ENCODE results near the gene RASSF1.

The RASSF1 gene

DNA sequence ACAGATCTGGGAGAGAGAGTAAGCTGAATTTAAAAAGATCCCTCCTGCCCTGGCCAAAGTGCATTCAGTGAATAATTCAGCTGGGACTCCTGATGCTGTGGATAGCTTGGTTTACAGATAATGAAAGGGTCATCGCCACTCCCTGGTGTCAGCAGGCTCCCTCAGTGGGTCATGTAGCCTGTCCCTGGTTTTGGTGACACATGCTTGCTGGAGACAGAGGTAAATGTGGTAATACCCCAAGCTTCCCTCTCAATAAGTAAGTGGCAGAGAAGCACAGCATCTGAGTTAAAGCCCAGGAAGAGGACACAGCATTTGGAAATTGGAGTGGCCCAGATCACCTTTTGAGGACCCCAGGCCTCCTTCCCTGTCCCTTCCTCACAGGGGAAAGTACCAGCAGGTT is 16.8 kb upstream of the RASSF1 start:
- DNase-seq (ENCODE audit: extremely low read depth, low read depth): no peak
- H3K4me3 ChIP-seq (replicated peaks; ENCODE audit: low read depth, low read length): peak overlapping the region; percentile 85
- TF ChIP-seq, protein P1, sequence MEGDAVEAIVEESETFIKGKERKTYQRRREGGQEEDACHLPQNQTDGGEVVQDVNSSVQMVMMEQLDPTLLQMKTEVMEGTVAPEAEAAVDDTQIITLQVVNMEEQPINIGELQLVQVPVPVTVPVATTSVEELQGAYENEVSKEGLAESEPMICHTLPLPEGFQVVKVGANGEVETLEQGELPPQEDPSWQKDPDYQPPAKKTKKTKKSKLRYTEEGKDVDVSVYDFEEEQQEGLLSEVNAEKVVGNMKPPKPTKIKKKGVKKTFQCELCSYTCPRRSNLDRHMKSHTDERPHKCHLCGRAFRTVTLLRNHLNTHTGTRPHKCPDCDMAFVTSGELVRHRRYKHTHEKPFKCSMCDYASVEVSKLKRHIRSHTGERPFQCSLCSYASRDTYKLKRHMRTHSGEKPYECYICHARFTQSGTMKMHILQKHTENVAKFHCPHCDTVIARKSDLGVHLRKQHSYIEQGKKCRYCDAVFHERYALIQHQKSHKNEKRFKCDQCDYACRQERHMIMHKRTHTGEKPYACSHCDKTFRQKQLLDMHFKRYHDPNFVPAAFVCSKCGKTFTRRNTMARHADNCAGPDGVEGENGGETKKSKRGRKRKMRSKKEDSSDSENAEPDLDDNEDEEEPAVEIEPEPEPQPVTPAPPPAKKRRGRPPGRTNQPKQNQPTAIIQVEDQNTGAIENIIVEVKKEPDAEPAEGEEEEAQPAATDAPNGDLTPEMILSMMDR (IDR thresholded peaks at IDR 0.05; ENCODE audit: low read depth, low read length, missing control alignments): no peak

- TF ChIP-seq, protein P1 (IDR thresholded peaks at IDR 0.05; ENCODE audit: low read depth, low read length, missing control alignments): no peak
- peak overlapping the region; percentile 85 for H3K4me3 ChIP-seq (replicated peaks; ENCODE audit: low read depth, low read length)
- DNase-seq (ENCODE audit: extremely low read depth, low read depth): no peak
Observed at GRCh38 chr3:50356553-50356952, 15.9 kb upstream of the RASSF1 start.

DNA sequence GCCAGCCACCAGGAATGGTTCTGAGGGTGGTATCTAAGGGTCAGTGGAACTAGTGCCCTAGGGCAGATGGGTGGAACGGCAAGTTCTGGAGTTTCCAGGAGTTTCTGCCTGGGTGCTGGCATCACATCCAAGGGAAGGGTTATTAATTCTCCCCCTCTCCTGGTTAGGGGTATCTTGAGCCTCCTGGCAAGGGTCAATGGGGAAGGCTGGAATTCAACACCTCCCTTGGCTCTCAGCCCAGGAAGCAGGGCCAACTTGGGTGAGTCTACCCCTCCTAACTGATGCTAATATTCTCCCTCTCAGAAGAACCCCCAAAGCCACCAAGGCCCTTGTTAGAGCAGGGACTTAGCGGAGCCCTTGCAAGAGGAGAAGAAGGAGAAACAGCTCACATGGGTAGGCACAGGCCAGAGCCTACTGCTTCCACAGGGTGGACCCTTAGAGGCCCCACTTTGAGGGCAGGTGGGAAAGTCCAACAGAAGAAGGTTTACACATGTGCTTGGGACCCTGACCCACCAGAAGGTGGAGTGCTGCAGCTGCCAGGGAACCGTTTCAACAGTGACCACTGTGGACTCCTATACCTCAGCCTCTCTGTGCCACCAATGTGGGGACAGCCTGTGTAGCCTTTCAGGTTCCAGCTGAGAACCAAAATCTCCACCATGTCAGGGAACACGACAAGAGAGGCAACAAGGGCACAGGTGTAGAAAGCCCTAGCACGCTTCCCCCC is 15.4 kb upstream of the RASSF1 start:
- TF ChIP-seq, protein P1 (IDR thresholded peaks at IDR 0.05; ENCODE audit: low read depth, low read length, missing control alignments): no peak
- peak overlapping the region; percentile 85 for H3K4me3 ChIP-seq (replicated peaks; ENCODE audit: low read depth, low read length)
- no peak for DNase-seq (ENCODE audit: extremely low read depth, low read depth)

DNA sequence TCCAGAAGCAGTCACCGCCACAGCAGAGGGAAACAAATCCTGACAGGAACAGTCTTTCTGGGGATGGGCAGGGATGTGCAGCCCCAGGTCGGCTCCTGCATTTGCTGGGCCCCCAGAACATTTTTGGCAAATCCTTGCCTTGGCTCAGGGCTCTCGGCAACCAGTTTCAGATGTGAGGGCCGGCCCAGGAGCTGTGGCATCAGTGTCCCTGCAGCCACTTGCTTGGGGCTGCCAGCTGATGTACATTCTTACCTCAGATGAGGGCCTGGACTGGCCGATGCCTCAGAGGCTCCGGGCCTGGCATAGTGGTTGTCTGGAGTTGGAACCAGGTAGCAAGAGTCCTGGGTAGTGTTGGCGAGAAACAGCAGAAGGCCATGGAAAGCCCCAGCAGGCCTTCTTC is 14.2 kb upstream of the RASSF1 start:
- TF ChIP-seq, protein P1 (IDR thresholded peaks at IDR 0.05; ENCODE audit: low read depth, low read length, missing control alignments): no peak
- DNase-seq (ENCODE audit: extremely low read depth, low read depth): no peak
- H3K4me3 ChIP-seq (replicated peaks; ENCODE audit: low read depth, low read length): no peak overlapping the region

DNA sequence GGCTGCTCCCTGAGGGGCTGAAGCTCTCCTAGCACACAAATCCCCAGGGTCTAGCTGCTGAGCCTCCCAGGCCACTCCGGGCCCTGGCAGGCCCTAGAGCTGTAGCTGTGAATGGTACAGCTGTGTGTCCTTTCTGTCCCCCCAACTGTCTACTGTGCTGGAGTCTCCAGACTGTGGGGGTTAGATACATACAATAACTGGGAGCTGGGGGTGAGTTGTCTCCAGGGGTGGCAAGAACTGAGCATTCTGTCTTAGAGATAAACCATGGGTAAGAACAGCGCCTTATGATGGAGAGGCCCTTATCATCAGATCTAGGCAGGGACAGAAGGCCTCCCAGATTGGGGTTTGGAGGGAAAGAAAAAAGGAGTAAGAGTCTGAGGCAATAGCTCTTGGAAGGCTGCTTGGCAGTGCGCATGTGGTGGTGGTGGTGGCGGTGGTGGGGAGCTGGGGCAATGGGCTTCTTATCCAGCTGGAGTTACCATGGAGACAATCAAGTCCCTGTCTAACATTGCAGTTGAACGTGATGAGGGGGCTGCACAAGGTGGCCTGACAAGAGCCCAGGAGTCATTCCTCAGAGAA is 13.6 kb upstream of the RASSF1 start:
- no peak overlapping the region for H3K4me3 ChIP-seq (replicated peaks; ENCODE audit: low read depth, low read length)
- DNase-seq (ENCODE audit: extremely low read depth, low read depth): no peak
- TF ChIP-seq, protein P1 (IDR thresholded peaks at IDR 0.05; ENCODE audit: low read depth, low read length, missing control alignments): no peak

GRCh38 chr3:50353245-50354004 is 12.8 kb upstream of the RASSF1 start:
- no peak for DNase-seq (ENCODE audit: extremely low read depth, low read depth)
- TF ChIP-seq, protein P1 (IDR thresholded peaks at IDR 0.05; ENCODE audit: low read depth, low read length, missing control alignments): no peak
- no peak overlapping the region for H3K4me3 ChIP-seq (replicated peaks; ENCODE audit: low read depth, low read length)
